HG03066 (cell line): ENCODE measurements around the gene CCDC92.

Source experiments
- ATAC-seq: cut with Tn5 transposase; IDR thresholded peaks from one replicate; pipeline ENCODE4 v1.9.1; 2021; ENCODE audit warnings: low read depth; ENCODE audit not compliant: unreplicated experiment

CCDC92 gene

DNA sequence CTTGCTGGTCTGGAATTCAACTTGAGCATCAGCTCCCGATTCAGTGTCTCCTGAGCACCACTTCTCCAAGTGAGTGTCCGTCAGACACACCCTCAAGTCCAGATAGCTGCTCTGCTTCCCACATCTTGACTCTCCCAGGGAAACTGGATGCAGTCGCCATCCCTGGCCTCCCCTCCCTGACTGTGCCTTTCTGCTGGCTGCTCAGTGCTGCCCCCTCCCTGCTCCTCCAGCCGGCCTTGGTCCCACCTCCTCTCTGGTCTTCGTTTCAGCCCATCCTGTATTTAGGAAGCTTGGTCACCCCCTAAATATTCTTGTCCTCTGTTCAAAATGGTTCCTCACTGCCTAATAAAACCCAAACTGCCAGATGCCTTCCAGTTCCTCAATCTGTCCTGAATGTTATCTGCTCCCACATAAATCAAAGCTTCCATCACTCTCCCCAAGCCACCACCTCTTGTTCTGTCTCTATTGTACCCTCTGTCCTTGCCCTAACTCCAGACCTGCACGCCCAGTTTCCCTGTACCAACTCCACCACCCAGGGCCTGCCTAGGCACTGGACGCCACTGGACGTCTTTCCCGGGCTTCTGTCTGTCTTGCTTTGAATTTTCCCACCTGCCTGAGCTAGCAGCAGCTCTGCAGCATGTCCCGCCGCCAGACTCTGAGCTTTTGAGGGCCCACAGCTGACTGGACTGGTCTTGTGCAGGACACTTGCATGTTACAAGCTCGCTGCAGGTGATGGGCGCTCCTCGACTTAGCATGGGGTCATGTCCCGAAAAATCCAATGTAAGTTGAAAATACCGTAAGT, 33.8 kb downstream of the CCDC92 start:
- ATAC-seq, result no peak

DNA sequence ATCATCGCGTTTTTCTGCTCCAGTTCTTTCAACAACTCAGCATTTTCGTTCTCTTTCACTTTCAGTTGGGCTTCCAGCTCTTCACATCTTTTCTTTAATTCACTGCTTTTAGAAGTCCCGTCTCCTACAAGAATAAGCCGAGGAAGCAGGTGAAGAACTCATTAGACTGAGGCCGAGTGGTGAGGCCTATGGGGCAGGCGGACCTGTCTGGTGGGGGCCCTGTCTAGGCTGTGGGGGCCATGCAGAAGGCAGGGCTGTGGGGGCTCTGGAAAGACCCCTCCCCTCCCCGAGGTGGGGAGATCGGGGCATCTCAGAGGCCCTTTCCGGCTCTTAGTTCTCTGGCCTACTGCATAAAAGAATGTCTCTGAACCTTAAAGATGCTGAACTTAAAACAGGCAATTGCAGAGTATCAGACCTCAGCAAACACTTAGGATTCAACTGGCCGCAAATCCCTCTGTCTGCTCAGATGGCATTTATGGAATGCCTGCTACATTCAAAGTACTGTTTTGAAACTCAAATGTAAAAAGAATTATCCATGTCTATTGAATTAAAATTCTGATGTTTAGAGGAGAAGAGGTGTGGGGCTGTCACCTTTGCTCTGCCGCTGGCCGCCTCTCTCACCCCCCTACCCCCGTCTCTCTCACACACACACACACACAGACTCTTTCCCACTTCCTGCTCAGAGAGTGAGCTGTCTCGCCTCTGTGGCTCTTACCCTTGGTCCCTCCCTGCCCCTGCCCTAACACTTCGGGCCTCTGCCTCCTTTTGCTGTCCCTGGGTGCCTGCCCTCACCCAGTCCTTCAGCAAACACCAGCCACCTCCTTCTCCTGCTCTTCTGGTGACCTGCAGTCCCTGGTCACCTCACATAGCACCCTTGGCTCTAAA, 34.7 kb downstream of the CCDC92 start:
- ATAC-seq, result no peak

DNA sequence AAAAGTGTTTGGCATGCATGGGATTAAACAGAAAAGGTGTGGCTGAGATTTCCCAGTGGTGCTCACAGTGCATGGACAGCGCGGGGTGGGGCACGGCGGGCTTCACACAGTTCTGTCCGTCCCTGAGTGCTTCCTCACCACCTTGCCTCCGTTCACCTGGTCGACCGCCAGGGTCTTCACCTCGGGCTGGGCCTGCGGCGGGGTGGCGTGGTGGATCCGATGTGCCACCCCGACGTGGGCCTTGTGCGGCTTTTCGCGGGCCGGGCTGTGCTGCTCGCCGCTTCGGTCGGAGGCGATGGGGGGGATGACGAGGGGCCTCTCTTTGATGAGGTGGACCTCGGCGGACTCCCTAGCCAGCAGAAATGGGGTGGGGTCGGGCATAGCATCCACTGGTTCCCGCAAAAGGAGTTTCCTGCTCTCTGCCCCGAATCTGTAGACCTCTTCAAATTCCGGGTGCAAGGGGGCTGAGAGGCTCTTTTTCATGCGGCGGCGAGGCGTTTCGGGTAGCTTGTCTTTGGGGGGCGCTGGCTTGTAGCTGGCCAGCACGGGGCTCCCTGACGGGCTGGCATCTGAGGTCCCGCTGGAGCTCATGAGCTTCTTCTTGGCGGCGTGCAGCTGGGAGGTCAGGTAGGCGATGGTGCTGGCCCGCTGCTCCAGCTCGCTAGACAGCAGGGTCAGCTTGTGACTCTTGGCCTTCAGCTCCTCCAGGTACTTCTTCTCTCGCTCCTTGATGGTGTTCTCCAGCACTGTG, 35.5 kb downstream of the CCDC92 start:
- no peak for ATAC-seq

DNA sequence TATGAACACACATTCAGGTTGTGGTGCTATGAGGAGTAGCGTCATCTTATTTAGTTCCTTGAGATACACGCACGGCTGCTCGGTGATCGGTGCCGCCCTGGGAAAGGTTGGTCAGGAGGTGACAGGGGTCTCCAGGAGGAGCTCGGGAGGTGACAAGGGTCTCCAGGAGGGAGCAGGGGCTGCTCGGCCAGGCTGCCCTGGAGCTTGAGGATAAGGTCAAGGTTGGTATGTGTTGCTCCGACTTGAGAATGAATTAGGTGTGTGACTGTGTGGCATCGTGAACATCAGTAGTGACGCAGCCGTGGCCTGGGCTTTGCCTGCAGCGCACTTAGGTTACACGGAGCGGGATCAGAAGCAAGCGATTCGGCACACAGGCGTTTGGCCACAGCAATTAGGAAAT, 36.2 kb downstream of the CCDC92 start:
- ATAC-seq, result no peak

DNA sequence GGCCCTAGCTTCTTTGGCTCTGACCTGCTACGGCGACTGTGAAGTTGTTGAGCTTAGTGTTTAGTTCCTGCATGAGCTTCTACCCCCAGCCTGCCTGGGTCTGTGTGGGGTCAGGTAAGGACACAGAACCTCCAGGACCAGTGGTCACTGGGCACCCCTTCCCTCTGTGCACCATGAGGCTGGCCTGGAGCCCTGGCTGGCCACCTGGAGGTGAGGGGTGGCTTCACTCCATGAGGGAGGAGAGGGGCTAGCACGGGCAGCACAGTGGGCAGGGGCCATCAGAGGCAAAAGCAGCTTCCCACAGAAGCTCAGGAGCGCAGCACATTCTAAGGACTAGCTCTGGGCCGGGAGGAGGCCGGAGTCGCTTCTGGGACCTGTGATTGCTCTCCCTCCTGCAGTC, 36.7 kb downstream of the CCDC92 start:
- ATAC-seq, result no peak

DNA sequence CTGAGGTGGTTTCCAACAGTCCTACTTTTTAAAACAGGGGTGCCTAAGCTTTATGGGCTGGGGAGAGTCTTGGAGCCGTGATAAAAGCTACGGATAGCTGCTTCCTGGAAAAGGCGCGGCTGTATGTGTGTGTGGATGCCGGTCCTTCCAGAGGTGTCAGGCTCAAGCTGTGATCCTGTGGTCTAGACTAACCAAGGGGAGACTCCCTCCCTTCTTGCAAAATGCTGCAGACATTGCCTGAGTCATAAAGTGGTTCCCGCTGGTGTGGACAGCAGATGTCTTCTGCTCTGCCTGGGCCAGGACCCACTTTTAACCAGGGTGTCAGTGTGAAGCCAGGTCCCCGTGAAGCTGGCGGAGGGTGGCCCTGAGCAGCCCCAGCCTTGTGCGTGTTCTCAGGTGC, 37.8 kb downstream of the CCDC92 start:
- ATAC-seq, result no peak

DNA sequence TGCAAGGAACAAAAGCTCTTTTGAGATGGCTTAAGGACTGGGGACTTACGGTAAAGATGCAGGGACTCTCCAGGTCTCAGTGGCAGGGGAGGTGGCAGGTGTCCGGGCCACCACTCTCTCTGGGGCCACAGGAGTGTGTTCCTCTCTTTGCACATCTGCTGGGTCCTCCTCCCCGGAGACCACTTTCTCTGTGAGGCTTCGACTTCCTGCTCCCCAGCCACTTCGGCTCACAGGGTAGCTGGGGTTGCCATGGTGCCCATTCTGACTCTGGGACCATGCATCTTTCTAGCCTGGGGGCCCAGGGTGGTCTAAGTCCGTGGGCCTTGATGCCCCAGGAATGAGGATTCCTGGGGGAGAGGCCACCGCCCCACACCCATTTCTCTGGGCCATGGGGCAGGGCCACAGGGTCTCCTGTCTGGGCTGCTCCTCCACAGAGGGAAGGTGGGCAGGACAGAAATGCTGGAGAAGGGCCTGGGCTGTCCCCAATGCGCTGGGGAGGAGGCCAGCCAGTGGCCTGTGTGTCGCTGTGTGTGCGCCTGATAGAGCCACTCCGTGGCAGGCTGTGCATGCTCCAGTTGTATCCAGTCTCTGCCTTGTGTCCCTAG, 38.5 kb downstream of the CCDC92 start:
- no peak for ATAC-seq

DNA sequence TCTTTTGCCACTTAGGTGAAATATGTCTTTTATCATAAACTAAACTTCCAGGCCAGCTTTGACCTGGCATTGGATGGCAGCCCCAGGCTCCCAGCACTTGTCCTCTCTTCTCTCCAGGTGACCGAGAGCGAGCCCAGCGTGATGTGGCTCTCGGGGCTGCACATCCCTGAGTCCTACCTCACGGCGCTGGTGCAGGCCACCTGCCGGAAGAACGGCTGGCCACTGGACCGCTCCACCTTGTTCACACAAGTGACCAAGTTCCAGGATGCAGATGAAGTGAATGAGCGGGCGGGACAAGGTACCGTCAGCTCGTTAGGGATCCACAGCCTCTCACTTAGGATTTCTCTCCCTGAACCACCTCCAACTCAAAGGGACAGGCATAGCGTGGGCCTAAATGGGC, 39.4 kb downstream of the CCDC92 start:
- no peak for ATAC-seq

DNA sequence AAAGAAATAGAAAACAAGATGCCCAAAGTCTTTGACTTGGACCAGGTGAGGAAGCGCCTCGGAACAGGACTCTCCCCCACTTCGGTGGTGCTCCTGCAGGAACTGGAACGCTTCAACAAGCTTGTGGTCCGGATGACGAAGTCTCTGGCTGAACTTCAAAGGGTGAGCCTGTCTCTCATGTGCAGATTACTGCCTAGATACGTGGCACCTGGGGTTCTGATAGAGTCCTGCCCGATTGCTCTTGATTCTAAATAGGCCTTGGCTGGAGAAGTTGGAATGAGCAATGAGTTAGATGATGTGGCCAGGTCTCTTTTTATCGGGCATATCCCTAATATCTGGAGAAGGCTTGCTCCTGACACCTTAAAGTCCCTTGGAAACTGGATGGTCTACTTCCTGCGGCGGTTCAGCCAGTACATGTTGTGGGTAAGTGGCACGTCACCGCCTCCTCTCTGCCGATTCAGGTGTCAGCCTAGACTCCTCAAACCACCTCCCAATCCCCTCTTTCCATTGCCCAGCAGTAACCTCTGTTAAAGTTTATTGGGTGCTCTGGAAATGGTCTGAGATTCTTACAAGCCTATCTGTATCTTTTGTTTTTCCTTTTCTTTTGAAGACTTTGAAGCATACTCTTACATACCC, 40.8 kb downstream of the CCDC92 start:
- no peak for ATAC-seq

DNA sequence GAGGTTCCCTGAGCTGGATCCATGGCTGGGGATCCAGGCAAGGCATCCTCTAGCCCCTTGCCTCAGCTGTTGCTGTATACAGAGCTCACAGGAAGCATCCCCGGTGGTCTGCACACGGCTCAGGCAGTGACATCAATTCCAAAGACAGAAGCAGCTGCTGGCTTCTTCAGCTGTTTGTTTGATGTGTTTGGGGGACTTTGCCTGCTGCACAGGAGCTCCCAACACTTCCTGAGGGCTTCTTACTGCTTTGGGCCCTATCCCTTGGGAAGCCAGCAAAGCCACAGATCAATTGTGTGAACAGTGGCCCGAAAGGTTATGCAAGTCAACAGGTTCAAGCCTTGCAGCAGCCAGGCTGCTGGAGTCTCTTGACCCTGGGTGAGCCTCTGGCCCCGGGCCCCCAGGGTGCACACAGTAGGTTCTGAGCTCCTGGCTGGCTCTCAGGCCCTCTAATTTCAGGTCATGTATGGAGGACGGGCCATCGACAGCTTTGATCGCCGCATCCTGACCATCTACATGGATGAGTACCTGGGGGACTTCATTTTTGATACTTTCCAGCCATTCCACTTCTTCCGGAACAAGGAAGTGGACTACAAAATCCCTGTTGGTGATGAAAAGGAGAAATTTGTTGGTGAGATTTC, 42.6 kb downstream of the CCDC92 start:
- ATAC-seq, result no peak

DNA sequence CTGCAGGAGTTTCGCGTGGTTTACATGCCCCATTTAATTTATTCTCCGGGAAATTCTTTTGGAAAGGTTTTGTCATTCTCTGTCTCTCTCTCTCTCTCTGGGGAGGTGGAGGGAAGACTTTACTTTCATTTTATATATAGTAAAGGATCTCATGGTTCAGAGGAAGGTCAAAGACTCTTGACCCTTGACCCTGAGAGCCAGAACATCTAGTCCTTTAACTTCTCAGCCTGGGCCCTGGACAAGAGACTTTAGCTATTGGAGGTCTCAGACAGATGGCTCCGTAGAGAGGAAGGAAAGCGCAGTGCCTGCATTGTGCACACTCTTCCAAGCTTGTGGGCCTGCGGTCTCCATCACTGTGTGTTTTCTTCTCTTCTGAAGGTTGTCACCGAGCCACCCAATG, 43.7 kb downstream of the CCDC92 start:
- no peak for ATAC-seq

DNA sequence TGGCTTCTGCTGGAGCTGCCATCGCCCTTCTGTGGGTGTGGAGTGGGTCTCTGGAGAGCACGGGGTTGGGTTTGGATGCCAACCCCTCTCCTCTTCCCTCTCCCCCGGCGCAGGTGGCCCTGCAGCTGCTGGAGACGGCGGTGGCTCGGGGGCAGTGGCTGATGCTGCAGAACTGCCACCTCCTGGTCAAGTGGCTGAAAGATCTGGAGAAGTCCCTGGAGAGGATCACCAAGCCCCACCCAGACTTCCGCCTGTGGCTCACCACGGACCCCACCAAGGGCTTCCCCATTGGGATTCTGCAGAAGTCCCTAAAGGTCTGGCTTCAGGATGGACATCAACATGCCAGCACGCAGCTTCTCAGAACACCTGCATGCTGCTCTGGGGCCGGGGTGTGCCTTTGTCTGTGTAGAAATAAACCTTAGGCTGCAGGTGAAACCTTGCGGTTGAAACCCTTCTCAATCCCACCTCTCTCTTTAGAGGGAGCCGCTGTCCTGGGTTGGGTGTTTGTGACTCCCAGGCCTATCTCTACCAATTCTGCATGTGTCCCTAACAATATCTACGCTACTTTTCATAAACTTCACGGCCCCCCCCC, 44.3 kb downstream of the CCDC92 start:
- no peak for ATAC-seq

DNA sequence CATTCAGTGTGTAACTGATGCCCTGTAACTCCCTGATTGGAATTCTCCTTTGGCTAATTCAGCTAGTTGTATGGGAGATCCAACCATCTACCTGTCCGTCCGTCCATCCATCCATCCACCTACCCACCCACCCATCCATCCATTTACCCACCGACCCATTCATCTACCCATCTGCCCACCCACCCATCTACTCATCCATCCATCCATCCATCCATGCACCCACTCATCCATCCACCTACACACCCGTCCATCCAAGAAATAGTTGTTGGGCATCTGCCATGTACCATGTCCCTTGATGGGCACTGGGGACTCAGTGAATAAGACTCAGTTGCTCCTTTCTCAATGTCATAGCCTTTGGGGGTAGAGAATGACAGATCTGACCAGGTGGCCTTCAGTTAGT, 48.1 kb downstream of the CCDC92 start:
- ATAC-seq, result no peak

DNA sequence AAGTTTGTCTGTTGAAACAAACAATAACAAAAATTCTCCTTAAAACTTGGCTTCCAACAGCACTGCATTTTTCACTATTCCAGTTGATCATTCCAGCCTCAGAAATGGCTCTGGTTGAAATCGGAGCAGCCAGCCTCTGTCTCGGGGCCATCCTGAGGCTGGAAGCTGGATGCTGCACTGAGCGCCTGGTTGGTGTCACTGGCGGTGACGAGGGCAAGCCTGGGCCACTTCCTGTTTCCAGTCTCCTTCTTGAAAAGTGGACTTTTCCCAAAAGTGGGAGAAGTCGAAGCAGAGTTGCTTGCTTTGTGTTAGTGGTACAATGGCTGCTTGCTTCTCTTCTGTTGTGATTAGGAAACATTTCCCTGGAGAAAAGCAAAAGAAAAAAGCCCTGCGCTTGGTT, 48.7 kb downstream of the CCDC92 start:
- ATAC-seq, result no peak

DNA sequence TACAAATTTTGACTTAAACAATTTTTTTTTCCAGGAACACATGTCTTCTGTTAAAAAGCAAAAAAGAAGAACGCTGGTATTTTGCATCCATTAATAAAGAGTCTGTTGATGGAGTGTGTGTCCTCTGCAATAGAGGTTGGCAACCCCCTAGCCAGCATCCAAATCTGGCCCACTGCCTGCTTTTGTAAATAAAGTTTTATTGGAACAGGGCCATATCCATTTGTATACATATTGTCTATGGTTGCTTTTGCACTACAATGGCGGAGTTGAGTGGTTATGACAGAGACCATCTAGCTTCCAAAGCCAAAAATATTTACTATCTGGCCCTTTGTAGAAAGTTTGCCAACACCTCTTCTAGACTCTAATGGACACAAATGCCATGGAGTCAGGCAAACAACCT, 49.6 kb downstream of the CCDC92 start:
- no peak for ATAC-seq

DNA sequence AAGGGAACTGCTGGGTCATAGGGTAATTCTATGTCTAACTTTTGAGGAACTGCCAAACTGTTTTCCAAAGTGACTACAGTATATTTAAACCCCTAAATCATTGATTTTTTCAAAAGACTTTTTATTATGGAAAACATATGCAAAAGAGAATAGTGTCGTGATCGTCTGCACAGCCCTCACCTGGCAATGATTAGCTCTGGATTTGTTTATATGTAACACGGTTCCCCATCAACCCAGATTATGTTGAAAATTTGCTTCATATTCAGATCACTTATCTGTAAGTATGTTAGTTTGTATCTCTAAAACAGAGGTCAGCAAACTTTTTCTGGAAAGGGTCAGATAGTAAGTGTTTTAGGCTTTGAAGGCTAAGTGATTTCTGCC, 52.7 kb downstream of the CCDC92 start:
- ATAC-seq, result no peak

DNA sequence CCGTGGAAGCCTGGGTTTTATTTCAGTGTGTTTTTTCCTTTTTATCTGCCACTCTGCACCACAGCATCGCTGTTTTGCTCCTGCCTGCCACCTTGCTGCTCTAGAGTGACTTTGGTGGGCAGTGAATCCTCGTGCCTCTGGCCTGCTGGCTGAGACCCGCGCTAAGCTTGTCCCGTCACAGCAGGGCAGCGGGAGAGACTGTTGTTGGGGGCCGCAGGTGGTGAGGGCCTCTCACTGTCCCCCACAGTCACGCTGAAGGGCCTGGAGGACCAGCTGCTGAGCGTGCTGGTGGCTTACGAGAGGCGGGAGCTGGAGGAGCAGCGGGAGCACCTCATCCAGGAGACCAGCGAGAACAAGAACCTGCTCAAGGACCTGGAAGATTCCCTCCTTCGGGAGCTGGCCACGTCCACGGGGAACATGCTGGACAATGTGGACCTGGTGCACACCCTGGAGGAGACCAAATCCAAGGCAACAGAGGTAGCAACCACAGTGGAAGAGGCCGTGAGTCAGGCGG, 55.2 kb downstream of the CCDC92 start:
- no peak for ATAC-seq

DNA sequence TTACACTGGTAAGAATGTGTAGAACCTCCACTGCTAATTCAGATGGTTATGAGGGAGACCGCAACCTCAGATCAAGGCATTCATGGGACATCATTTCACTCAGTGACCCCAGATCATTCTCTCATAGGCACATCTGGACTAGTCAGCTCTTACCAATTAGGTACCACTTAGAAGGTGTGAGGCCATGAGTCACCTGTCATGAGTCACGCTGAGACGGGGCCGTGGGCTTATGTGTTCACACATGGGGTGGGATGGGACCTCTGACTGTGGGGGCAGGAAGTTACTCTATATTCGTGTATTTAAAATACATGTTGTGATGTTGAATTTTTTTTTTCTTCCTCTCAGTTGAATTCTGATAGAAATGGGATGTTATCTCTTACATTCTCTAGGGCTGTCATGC, 55.9 kb downstream of the CCDC92 start:
- ATAC-seq, result no peak

DNA sequence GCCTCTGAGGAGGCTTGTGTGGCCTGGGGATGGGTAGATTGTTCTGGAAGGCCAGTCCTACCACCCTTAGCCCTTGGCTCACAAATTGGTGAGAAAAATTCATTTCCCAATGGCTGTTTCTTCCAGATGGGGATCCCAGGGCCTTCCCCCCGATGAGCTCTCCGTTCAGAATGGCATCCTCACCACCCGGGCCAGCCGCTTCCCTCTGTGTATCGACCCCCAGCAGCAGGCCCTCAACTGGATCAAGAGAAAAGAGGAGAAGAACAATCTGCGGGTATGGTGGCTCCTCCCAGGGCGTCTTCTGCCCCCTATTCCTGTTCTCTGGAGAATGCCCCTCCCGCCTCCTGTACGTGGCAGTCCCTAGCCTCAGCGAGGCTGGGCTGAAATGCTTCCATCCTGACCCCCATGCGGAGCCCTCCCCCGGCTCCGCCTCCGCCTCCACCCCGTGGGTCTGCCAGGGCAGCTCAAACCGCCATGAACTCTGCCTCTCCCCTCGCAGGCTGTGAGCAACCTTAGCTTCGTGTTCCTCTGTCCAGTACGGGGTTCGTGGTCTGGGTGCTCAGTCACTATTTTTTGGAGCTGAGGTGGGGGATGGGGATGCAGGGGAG, 57.8 kb downstream of the CCDC92 start:
- no peak for ATAC-seq
